Osteocyte (in vitro differentiated cells): ENCODE measurements around the gene CSF3R. TPM values are rescaled to one million over a fixed set of nuclear protein-coding genes. Genes with fewer than 3 reads are reported as not detected.

Source experiments
- DNase-seq: peaks from one replicate; pipeline ENCODE4 v3.0.0; 2021; ENCODE audit warnings: mixed read lengths; ENCODE audit not compliant: unreplicated experiment; ENCODE audit errors: extremely low spot score
- H3K27ac Mint-ChIP-seq: one replicate; pipeline ENCODE4 v1.8.0; 2021; ENCODE audit warnings: mild to moderate bottlenecking, mixed read lengths; ENCODE audit not compliant: unreplicated experiment
- H3K27me3 Mint-ChIP-seq: one replicate; pipeline ENCODE4 v1.8.0; 2021; ENCODE audit warnings: mixed read lengths; ENCODE audit not compliant: unreplicated experiment
- H3K36me3 Mint-ChIP-seq: one replicate; pipeline ENCODE4 v1.8.0; 2021; ENCODE audit warnings: mixed read lengths; ENCODE audit not compliant: unreplicated experiment
- H3K4me1 Mint-ChIP-seq: one replicate; pipeline ENCODE4 v1.8.0; 2021; ENCODE audit warnings: mixed read lengths; ENCODE audit not compliant: unreplicated experiment
- H3K4me3 Mint-ChIP-seq: one replicate; pipeline ENCODE4 v1.8.0; 2021; ENCODE audit warnings: mild to moderate bottlenecking, moderate library complexity, mixed read lengths; ENCODE audit not compliant: unreplicated experiment
- H3K9me3 Mint-ChIP-seq: one replicate; pipeline ENCODE4 v1.8.0; 2021; ENCODE audit warnings: mixed read lengths; ENCODE audit not compliant: unreplicated experiment
- CTCF ChIP-seq: fragments of 200-600 bp; sonication (generic); IDR thresholded peaks from 2 replicates; pipeline ENCODE4 v1.5.0; 2021; ENCODE audit warnings: antibody characterized with exemption, mild to moderate bottlenecking, moderate library complexity
- total RNA-seq: library from RNA; stranded (reverse); gene quantifications from 2 replicates; pipeline ENCODE4 v1.2.1, GENCODE V29; 2021

CSF3R gene
- total RNA-seq, 1 donor from 2014 or later: not detected

- Mint-ChIP-seq H3K4me1 (no peaks in the 10 kb centered on the region), H3K4me3 (no peak overlapping the region), H3K27me3 (no peaks in the 10 kb centered on the region), H3K9me3 (no peaks in the 10 kb centered on the region), H3K27ac (no peak overlapping the region), H3K36me3 (no peaks in the 10 kb centered on the region)
- no peak for TF ChIP-seq CTCF
- no peak for DNase-seq
Measured at GRCh38 chr1:36440646-36441045, 42.1 kb downstream of the CSF3R start.

- no peak for TF ChIP-seq CTCF
- no peaks in the 10 kb centered on the region for H3K9me3 Mint-ChIP-seq
- H3K27me3 Mint-ChIP-seq: no peaks in the 10 kb centered on the region
- H3K4me1 Mint-ChIP-seq: no peaks in the 10 kb centered on the region
- no peak overlapping the region for H3K4me3 Mint-ChIP-seq
- H3K27ac Mint-ChIP-seq: no peak overlapping the region
- no peak for DNase-seq
- no peaks in the 10 kb centered on the region for H3K36me3 Mint-ChIP-seq
Measured at GRCh38 chr1:36440044-36440443, 42.7 kb downstream of the CSF3R start.

- Mint-ChIP-seq H3K9me3 (no peaks in the 10 kb centered on the region), H3K36me3 (no peaks in the 10 kb centered on the region), H3K27me3 (no peaks in the 10 kb centered on the region), H3K4me3 (no peak overlapping the region), H3K4me1 (no peaks in the 10 kb centered on the region), H3K27ac (no peak overlapping the region)
- no peak for TF ChIP-seq CTCF
- no peak for DNase-seq
Measured at GRCh38 chr1:36438715-36439114, 44.0 kb downstream of the CSF3R start.

GRCh38 chr1:36436821-36437220 lies 45.9 kb downstream of the CSF3R start:
- no peak for TF ChIP-seq CTCF
- Mint-ChIP-seq H3K9me3 (no peaks in the 10 kb centered on the region), H3K27me3 (no peaks in the 10 kb centered on the region), H3K36me3 (peaks cover 2% of the 10 kb centered on the region), H3K27ac (no peak overlapping the region), H3K4me3 (no peak overlapping the region), H3K4me1 (peaks cover 3% of the 10 kb centered on the region)
- DNase-seq: no peak

GRCh38 chr1:36433102-36433501 lies 49.6 kb downstream of the CSF3R start:
- H3K4me1 Mint-ChIP-seq: peaks cover 3% of the 10 kb centered on the region
- no peak overlapping the region for H3K4me3 Mint-ChIP-seq
- no peaks in the 10 kb centered on the region for H3K9me3 Mint-ChIP-seq
- no peak for TF ChIP-seq CTCF
- H3K27ac Mint-ChIP-seq: no peak overlapping the region
- no peak for DNase-seq
- H3K36me3 Mint-ChIP-seq: peaks cover 14% of the 10 kb centered on the region
- no peaks in the 10 kb centered on the region for H3K27me3 Mint-ChIP-seq
